Right renal cortex interstitium (tissue), 3 donors: ENCODE results near the gene CLSTN2. TPM values are rescaled to one million over a fixed set of nuclear protein-coding genes. Genes with fewer than 3 reads are reported as not detected.

Source experiments
- DNase-seq, 3 donors: peaks; one replicate each; pipeline ENCODE4 v3.0.0-alpha.2; 2013; ENCODE audit warnings: low read depth in 3 of 3, low spot score in 2 of 3
- polyA plus RNA-seq, 3 donors: library from polyadenylated mRNA; unstranded; fragments of 120-200 nt; gene quantifications; one replicate each; pipeline ENCODE4 v1.2.1, GENCODE V29; 2013; ENCODE audit not compliant: insufficient read length in 3 of 3

CLSTN2 gene
- polyA plus RNA-seq, 3 donors, result 1.5 to 1.9 (median 1.5) TPM

GRCh38 chr3:140219923-140220452 lies 285.0 kb downstream of the CLSTN2 start:
- DNase-seq, result no peak

- DNase-seq, result no peak
These were observed 288.2 kb downstream of the CLSTN2 start for GRCh38 chr3:140223197-140223596.

DNA sequence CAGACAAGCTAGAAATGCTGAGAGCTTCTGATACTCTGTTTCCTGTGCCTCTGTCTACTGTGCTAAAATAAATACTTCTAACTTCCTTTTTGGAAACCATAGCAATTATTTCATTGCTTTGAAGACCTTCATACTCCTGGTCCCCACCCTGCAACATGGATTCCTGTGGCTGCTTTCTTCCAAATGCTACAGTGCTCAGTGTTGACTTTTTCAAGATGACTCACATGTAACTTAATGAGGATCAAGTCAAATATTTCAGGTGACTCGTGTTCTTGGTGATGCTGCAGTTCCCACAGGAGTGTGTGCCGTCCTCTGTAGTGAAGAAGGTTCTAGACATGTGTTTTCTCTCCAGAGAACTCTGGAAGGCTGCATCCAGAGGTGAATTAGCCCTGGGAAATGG lies 288.6 kb downstream of the CLSTN2 start:
- DNase-seq, result no peak

- DNase-seq, result no peak
These were observed 289.3 kb downstream of the CLSTN2 start for GRCh38 chr3:140224307-140224706.

GRCh38 chr3:140225996-140226395 lies 291.0 kb downstream of the CLSTN2 start:
- no peak for DNase-seq

- no peak for DNase-seq
These were observed 298.7 kb downstream of the CLSTN2 start for GRCh38 chr3:140233702-140234101.

- no peak for DNase-seq
These were observed 299.3 kb downstream of the CLSTN2 start for GRCh38 chr3:140234256-140234655.

GRCh38 chr3:140236836-140237501 lies 302.0 kb downstream of the CLSTN2 start:
- no peak for DNase-seq

DNA sequence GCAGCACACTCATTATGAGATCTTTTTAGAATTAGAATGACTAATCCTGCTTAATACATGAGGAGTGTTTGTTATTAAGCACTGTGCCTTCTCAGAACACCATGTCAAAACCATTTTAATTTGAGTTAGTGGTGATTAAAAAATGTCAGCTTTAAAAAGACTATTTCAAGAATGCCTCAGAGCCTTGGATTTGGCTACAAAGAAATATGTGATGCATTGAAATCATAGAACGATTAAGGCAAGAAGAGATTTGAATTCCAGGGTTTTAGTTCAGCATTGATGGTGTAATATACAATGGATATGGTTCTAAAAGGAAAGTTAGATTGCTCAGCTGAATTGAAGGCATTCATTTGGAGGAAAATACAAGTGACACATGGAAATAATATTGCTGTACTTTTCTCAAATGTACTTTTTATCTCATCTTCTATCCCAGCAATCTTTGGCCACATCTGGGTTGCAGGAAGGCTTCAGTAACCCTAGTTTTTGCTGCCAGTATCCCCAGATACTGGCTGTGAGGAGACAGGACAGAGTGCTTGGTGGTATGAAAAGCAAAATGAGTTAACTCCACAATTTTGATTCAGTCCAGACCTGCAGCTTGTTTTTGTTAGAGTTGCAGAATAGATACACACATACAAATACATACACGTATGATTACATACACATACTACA lies 303.8 kb downstream of the CLSTN2 start:
- DNase-seq, result no peak

DNA sequence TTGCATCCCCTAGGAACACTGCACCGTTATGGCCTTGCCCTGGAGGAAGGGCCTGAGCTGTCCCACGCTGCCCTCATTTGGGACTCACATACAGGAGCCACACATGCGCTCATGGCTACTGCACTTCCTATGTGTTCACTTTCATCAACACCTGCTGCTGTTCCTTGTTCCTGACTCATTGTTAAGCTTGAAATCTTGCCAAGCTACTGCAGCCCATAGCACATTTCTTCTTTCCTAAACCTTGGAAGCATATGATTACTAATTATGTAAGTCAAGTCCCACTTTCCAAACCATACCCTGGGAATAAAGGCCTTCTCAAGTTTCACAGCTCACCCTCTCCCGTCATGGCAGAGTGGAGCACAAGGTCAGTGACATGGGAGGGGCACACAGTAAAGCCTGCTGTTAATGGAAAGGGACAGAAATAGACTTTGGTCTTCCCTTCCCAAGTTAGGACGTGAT lies 307.9 kb downstream of the CLSTN2 start:
- no peak for DNase-seq

GRCh38 chr3:140243575-140243974 lies 308.6 kb downstream of the CLSTN2 start:
- DNase-seq, result no peak

GRCh38 chr3:140244893-140245292 lies 309.9 kb downstream of the CLSTN2 start:
- no peak for DNase-seq

DNA sequence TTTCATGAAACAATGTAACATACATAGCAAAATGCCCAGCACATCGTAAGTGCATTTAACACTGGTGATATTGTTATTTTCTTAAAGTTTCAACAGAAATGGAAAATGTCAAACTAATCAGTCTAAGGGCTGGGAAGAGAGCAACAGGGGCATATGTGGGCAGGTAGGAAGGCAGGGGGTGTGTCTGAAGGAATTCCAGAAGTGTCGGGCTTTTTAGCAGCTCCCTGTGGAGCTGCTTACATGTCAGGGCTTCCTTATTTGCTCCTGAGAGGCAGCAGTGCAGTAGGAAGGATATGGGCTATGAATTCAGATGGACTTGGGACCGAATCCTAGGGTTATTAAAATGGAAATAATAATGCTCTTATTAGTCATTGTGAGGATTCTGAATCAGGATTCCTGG lies 311.6 kb downstream of the CLSTN2 start:
- DNase-seq, result no peak

DNA sequence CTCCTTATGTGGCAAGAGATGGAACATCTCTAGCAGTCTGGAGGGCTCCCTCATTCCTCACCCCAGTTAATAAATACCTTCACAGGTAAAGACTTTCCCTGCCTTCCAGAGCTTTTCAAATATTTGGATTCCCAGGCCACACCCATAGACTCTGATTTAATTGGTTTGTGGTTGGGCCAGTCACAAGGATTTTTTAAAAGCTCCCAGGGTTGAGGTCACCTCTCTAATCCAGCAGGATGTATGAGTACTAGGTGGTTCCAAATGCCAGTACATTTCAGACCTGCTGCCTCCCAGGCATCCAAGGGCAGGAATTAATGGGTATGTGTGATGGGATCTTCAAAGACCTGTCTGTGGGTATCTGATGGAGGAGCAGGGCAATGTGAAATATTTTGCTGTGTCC lies 312.8 kb downstream of the CLSTN2 start:
- no peak for DNase-seq

DNA sequence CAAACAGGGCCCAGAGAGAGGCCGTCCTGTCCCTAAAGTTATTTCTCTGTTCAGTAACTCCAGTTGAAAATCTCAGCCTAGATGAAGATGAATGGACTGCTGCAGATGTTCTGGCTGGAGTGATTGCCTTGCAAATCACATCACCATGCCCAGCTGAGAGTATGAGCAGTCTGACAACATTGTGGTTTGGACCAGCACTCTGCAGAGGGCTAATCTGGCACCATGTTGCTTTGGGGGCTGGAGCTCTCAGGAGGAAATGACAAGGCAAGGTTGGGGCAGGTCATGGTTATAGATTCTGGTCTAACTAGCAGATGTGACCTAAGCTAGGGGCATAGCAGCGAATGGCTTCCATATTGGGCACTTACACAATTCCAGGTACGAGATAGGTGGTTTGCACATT lies 314.2 kb downstream of the CLSTN2 start:
- no peak for DNase-seq

DNA sequence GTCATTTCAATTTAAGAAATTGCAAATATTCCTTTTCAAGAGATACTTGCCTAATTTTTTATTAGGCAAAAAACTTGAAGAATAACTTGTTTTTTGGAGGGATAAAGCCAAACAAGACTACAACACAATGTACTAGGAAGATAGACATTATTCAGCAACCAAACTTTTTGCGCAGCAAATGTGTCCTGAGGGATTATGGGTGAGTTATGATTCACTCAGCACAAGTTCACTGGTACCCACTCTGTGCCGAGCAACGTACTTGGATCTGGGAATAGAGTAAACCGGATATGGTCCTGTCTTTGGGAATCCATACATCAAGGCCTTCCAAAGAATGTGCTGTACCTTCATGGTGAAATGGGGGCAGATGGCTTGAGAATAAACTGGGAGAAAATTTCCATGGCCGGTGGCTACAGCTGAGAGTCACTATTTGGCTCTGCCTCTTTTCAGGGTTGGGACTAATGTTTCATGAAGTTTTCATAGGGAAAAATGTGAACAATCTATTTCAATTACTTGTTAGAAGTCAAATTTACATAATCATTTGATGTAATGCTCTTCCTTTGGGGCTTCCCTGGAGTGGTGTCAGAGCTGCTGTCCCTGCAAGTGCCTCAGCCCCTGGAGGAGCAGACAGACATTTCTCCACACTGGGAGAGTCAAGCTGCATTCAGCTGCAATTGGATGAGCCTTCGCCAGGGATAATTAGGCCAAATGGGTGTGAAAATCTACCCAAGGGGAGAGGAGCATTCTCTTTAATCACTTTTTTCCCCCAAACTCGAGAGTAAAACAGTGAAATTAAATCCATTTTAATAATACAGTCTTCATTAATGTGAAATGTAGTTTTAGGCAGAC lies 315.2 kb downstream of the CLSTN2 start:
- DNase-seq, result no peak

DNA sequence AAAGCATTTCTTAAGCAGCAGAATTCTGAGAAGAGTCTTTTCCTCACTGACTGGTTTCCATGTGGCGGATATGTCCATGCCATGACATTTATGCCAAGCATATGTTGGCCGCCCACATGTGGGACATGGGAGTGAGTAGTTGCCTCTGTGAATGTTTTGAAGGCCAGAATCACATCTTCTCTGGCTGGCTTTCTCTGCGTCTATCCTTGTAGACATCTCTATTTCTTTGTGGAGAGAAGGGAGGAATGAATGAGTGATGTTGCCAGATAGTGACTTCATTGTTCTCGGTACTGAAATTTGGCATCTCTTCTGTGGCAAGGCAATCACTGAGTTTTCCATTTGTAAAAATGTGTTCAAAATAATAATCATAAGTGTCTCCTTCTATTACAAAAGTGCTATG lies 316.0 kb downstream of the CLSTN2 start:
- DNase-seq, result no peak

DNA sequence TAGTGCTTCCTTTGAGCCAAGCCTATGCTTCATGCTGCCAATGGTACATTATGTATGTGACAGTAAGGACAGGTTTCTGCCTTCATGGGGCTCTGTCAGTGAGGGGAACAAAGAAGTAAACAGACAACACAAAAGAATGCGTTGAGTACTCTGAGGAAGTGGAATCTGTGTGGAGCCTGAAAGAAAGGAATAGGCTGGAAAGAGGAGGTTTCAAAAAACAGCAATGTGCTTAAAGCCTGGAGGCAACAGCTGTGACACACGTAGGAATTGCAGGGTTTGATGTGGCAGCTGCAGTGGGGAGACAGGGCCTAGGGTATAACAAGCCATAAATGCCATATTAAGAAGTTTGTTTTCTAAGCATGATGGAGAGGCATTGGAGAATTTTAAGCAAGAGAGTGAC lies 316.7 kb downstream of the CLSTN2 start:
- no peak for DNase-seq

DNA sequence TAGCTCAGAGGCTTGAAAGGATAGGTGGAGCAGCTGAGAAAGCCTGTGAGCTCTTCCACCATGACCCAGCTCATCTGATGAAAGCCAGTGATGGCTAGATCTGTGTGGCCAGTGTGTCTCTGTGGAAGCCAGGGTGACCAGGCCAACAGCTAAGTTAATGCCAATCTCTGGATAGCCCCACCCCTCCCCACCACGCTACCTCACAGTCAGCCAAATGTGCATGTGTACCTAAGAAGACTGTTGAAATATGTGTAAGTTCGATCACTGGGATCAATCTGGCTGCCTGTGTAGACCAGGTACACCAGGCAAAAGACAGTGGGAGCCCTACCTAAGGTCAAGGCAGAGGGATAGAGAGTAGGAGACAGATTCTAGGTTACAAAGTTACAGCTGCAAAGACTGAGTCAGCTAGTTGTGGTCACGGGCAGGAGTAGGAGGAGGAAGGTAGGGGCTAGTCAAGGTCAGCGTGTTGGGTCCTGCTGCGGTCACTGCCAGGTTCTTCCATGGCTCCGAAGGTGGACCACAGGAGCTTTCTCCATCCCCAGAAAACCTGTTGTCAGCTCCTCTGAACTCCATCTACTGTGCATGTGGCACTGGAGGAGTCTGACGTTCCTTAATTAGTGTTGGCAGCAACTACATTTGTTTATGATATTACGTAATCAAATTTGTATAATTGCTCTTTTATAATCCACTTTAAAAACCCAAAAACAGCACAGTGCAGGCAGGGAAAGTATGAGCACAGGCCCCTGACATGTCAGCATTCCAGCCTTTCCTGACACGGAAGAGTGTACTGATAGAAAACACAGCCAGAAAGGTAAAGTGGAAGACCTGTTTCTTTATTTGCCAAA lies 318.0 kb downstream of the CLSTN2 start:
- no peak for DNase-seq

GRCh38 chr3:140258222-140258724 lies 323.3 kb downstream of the CLSTN2 start:
- DNase-seq, result peak in 1 of 3 donors; percentile 12
